T-cell (primary cell): ENCODE measurements around the gene CMC1. TPM values are rescaled to one million over a fixed set of nuclear protein-coding genes. Genes with fewer than 3 reads are reported as not detected.

Experiments used
- ATAC-seq, 4 experiments: fragments of 200-7000 bp in 3 of 4; fragments of 150-1000 bp in 1 of 4; cut with Tn5 transposase; replicated peaks in 1 of 4; 1 replicate in 3 of 4; 2 replicates in 1 of 4; pipeline ENCODE4 v1.10.0; 2021; ENCODE audit warnings: moderate library complexity in 3 of 4, mild to moderate bottlenecking in 2 of 4, moderate number of reproducible peaks in 1 of 4
- CTCF ChIA-PET, 2 donors: fragments of 300-600 bp; sonication (Branson Sonifier 250); formaldehyde crosslinking; loops; one replicate each; lab custom pipeline; 2022; ENCODE audit warnings: antibody characterized with exemption in 2 of 2; lab: Charles Lee
- POLR2A ChIA-PET, 2 donors: fragments of 300-600 bp; sonication (Branson Sonifier 250); formaldehyde crosslinking; loops; one replicate each; lab custom pipeline; 2022; ENCODE audit warnings: antibody characterized with exemption in 2 of 2; lab: Charles Lee
- DNase-seq, 35 experiments: peaks; one replicate each; pipeline versions ENCODE4 v3.0.0 to v3.0.0-alpha.2; 2013 to 2023
- H3K27ac ChIP-seq: one replicate; pipeline ENCODE4 v1.5.1; 2013; ENCODE audit warnings: low read length
- H3K27me3 ChIP-seq, 2 experiments: replicated peaks in 1 of 2; 1 replicate in 1 of 2; 2 replicates in 1 of 2; pipeline versions ENCODE4 v1.6.1 to v1.7.0; 2013; ENCODE audit warnings: low read length in 1 of 2, mixed read lengths in 1 of 2; ENCODE audit not compliant: control insufficient read depth in 2 of 2, insufficient read depth in 2 of 2; ENCODE audit errors: extremely low read depth in 1 of 2
- H3K36me3 ChIP-seq, 2 donors: 1 replicate in 1 of 2; 2 replicates in 1 of 2; pipeline versions ENCODE4 v1.6.1 to v1.7.0; 2013; ENCODE audit warnings: low read length in 1 of 2; ENCODE audit not compliant: control insufficient read depth in 2 of 2, insufficient read depth in 1 of 2; ENCODE audit errors: extremely low read depth in 1 of 2
- H3K4me1 ChIP-seq, 2 experiments: 1 replicate in 1 of 2; 2 replicates in 1 of 2; pipeline versions ENCODE4 v1.6.1 to v1.7.0; 2013; ENCODE audit warnings: low read length in 2 of 2, mixed read lengths in 1 of 2; ENCODE audit not compliant: insufficient read depth in 2 of 2, control insufficient read depth in 1 of 2; ENCODE audit errors: extremely low read depth in 1 of 2
- H3K4me3 ChIP-seq, 2 donors: 1 replicate in 1 of 2; 2 replicates in 1 of 2; pipeline versions ENCODE4 v1.5.1 to v1.7.0; 2013; ENCODE audit warnings: mild to moderate bottlenecking in 2 of 2, low read length in 1 of 2, moderate library complexity in 1 of 2; ENCODE audit not compliant: control insufficient read depth in 1 of 2; ENCODE audit errors: extremely low read depth in 1 of 2
- H3K9me3 ChIP-seq: 2 replicates; pipeline ENCODE4 v1.7.0; 2013
- H3K27ac Mint-ChIP-seq, 2 donors: one replicate each; pipeline ENCODE4 v1.8.0; 2020 to 2021; ENCODE audit warnings: mild to moderate bottlenecking in 2 of 2, mixed read lengths in 2 of 2
- H3K27me3 Mint-ChIP-seq, 2 donors: one replicate each; pipeline ENCODE4 v1.8.0; 2021 to 2022; ENCODE audit warnings: mixed read lengths in 2 of 2
- H3K36me3 Mint-ChIP-seq: one replicate; pipeline ENCODE4 v1.8.0; 2021; ENCODE audit warnings: mixed read lengths
- H3K4me1 Mint-ChIP-seq, 3 donors: one replicate each; pipeline ENCODE4 v1.8.0; 2020 to 2022; ENCODE audit warnings: mixed read lengths in 3 of 3, mild to moderate bottlenecking in 1 of 3
- H3K4me3 Mint-ChIP-seq, 3 donors: one replicate each; pipeline ENCODE4 v1.8.0; 2020 to 2022; ENCODE audit warnings: mild to moderate bottlenecking in 3 of 3, mixed read lengths in 3 of 3, moderate library complexity in 3 of 3
- H3K9me3 Mint-ChIP-seq, 3 donors: one replicate each; pipeline ENCODE4 v1.8.0; 2020 to 2022; ENCODE audit warnings: mixed read lengths in 3 of 3
- WGBS: methylation state at CpG from one replicate; pipeline ENCODE4 v1.1.5; 2013; ENCODE audit warnings: missing lambda C conversion rate; ENCODE audit not compliant: insufficient coverage; 5-methylcytosine and 5-hydroxymethylcytosine counted together
- total RNA-seq, 35 experiments: library from RNA in 6 of 35; stranded (reverse) in 6 of 35; fragments of 120-200 nt in 1 of 35; gene quantifications; one replicate each; pipeline versions ENCODE4 v1.2.1 to v1.2.4 and lab custom pipeline; 2013 to 2026

CMC1 gene
- total RNA-seq, 5 donors from 2014 or later (not counting 1 experiment from before 2014, with no cell fraction given) = 11.1 to 45.3 (median 18.8) TPM

- peak overlapping the region; percentile 39 for H3K27ac ChIP-seq
- H3K36me3 Mint-ChIP-seq = peaks cover 19% of the 10 kb centered on the region
- H3K9me3 Mint-ChIP-seq = no peaks in the 10 kb centered on the region
- peak overlapping the region in 1 of 2 donors; percentile 18 for H3K4me3 ChIP-seq
- CTCF ChIA-PET = interaction anchor here (0.5 to 2.6 kb wide), 5 partner anchors 9 to 584 kb away, joined by 3 to 14 read pairs (median 3); no protein-coding TSS in a partner anchor
- H3K27me3 ChIP-seq = no peaks in the 10 kb centered on the region
- H3K27me3 Mint-ChIP-seq = no peaks in the 10 kb centered on the region
- POLR2A ChIA-PET = no interaction called here
- H3K27ac Mint-ChIP-seq = no peak overlapping the region
- DNase-seq (no peak), ATAC-seq (peak in 1 of 4 experiments; percentile 22)
- no peaks in the 10 kb centered on the region for H3K9me3 ChIP-seq
- peaks cover 18 to 32% (median 24%) of the 10 kb centered on the region in 3 donors for H3K4me1 Mint-ChIP-seq
- H3K36me3 ChIP-seq = no peaks in the 10 kb centered on the region
- H3K4me1 ChIP-seq = peaks cover 0 to 2% of the 10 kb centered on the region in 2 experiments
- H3K4me3 Mint-ChIP-seq = peak overlapping the region in 2 of 3 donors; percentile 13 to 30
Measured at GRCh38 chr3:28295898-28296490, 54.6 kb downstream of the CMC1 start.

- peaks cover 0 to 7% of the 10 kb centered on the region in 2 donors for H3K36me3 ChIP-seq
- Mint-ChIP-seq H3K36me3 (peaks cover 18% of the 10 kb centered on the region), H3K27ac (no peak overlapping the region), H3K27me3 (no peaks in the 10 kb centered on the region), H3K4me1 (peaks cover 7 to 20% (median 18%) of the 10 kb centered on the region in 3 donors), H3K4me3 (no peak overlapping the region), H3K9me3 (no peaks in the 10 kb centered on the region)
- DNase-seq (no peak), ATAC-seq (no peak)
- H3K9me3 ChIP-seq = no peaks in the 10 kb centered on the region
- H3K4me3 ChIP-seq = no peak overlapping the region
- POLR2A ChIA-PET = interaction anchor here in 1 of 2 donors (0.6 to 1.2 kb wide), 3 partner anchors 19 to 567 kb away, joined by 3 to 5 read pairs (median 3); no protein-coding TSS in a partner anchor
- H3K27me3 ChIP-seq = no peaks in the 10 kb centered on the region
- H3K4me1 ChIP-seq = peaks cover 0 to 2% of the 10 kb centered on the region in 2 experiments
- H3K27ac ChIP-seq = no peak overlapping the region
- CTCF ChIA-PET = no interaction called here
- WGBS = no CpG with 5 or more reads among the region's 1 CpG
Measured at GRCh38 chr3:28299705-28300104, 58.3 kb downstream of the CMC1 start.

- peaks cover 0 to 7% of the 10 kb centered on the region in 2 donors for H3K36me3 ChIP-seq
- Mint-ChIP-seq H3K36me3 (peaks cover 22% of the 10 kb centered on the region), H3K4me1 (peaks cover 7 to 13% (median 11%) of the 10 kb centered on the region in 3 donors), H3K27ac (no peak overlapping the region), H3K9me3 (no peaks in the 10 kb centered on the region), H3K4me3 (no peak overlapping the region), H3K27me3 (no peaks in the 10 kb centered on the region)
- CTCF ChIA-PET = no interaction called here
- H3K27me3 ChIP-seq = no peaks in the 10 kb centered on the region
- DNase-seq = no peak
- H3K9me3 ChIP-seq = no peaks in the 10 kb centered on the region
- no peak overlapping the region for H3K4me3 ChIP-seq
- no CpG with 5 or more reads among the region's 5 CpGs for WGBS
- POLR2A ChIA-PET = interaction anchor here in 1 of 2 donors (1.2 kb wide), 1 partner anchor 19 kb away, joined by 3 read pairs; no protein-coding TSS in a partner anchor
- H3K4me1 ChIP-seq = peaks cover 0 to 2% of the 10 kb centered on the region in 2 experiments
- no peak for ATAC-seq
- H3K27ac ChIP-seq = no peak overlapping the region
Measured at GRCh38 chr3:28300345-28300962, 59.0 kb downstream of the CMC1 start.

GRCh38 chr3:28301688-28302087 is 60.3 kb downstream of the CMC1 start:
- DNase-seq (no peak), ATAC-seq (no peak)
- Mint-ChIP-seq H3K4me3 (no peak overlapping the region), H3K4me1 (peaks cover 7 to 9% (median 8%) of the 10 kb centered on the region in 3 donors), H3K27me3 (no peaks in the 10 kb centered on the region), H3K27ac (no peak overlapping the region), H3K9me3 (no peaks in the 10 kb centered on the region), H3K36me3 (peaks cover 23% of the 10 kb centered on the region)
- ChIA-PET CTCF (no interaction called here), POLR2A (no interaction called here)
- Histone ChIP-seq H3K27me3 (no peaks in the 10 kb centered on the region), H3K36me3 (peaks cover 0 to 7% of the 10 kb centered on the region in 2 donors), H3K9me3 (no peaks in the 10 kb centered on the region), H3K4me1 (no peaks in the 10 kb centered on the region), H3K4me3 (no peak overlapping the region), H3K27ac (no peak overlapping the region)
- no CpG with 5 or more reads among the region's 4 CpGs for WGBS

- no peaks in the 10 kb centered on the region for H3K36me3 ChIP-seq
- no peaks in the 10 kb centered on the region for H3K4me1 ChIP-seq
- DNase-seq (no peak), ATAC-seq (no peak)
- no peaks in the 10 kb centered on the region for H3K9me3 ChIP-seq
- no CpG with 5 or more reads among the region's 3 CpGs for WGBS
- Mint-ChIP-seq H3K36me3 (peaks cover 9% of the 10 kb centered on the region), H3K9me3 (no peaks in the 10 kb centered on the region), H3K4me3 (no peak overlapping the region), H3K4me1 (peaks cover 9 to 20% (median 12%) of the 10 kb centered on the region in 3 donors), H3K27ac (no peak overlapping the region), H3K27me3 (no peaks in the 10 kb centered on the region)
- no peak overlapping the region for H3K4me3 ChIP-seq
- H3K27ac ChIP-seq = no peak overlapping the region
- H3K27me3 ChIP-seq = no peaks in the 10 kb centered on the region
- ChIA-PET POLR2A (interaction anchor here in 1 of 2 donors (1.0 kb wide), 1 partner anchor 290 kb away, joined by 3 read pairs; no protein-coding TSS in a partner anchor), CTCF (interaction anchor here (0.9 to 1.4 kb wide), 4 partner anchors 9 to 596 kb away, joined by 3 to 5 read pairs (median 4); no protein-coding TSS in a partner anchor)
Measured at GRCh38 chr3:28308196-28308595, 66.8 kb downstream of the CMC1 start.

- no peak overlapping the region for H3K27ac Mint-ChIP-seq
- no peaks in the 10 kb centered on the region for H3K9me3 ChIP-seq
- no peaks in the 10 kb centered on the region for H3K9me3 Mint-ChIP-seq
- peaks cover 0 to 16% (median 5%) of the 10 kb centered on the region in 3 donors for H3K4me1 Mint-ChIP-seq
- no peaks in the 10 kb centered on the region for H3K27me3 Mint-ChIP-seq
- no peaks in the 10 kb centered on the region for H3K4me1 ChIP-seq
- ATAC-seq (no peak), DNase-seq (no peak)
- H3K27me3 ChIP-seq = no peaks in the 10 kb centered on the region
- no peak overlapping the region for H3K4me3 ChIP-seq
- peaks cover 12% of the 10 kb centered on the region for H3K36me3 Mint-ChIP-seq
- WGBS = 50% methylated on average over 1 of the region's 1 CpG
- POLR2A ChIA-PET = interaction anchor here in 1 of 2 donors (0.7 kb wide), 1 partner anchor 10 kb away, joined by 3 read pairs; no protein-coding TSS in a partner anchor
- H3K4me3 Mint-ChIP-seq = no peak overlapping the region
- CTCF ChIA-PET = interaction anchor here in 1 of 2 donors (0.6 kb wide), 1 partner anchor 10 kb away, joined by 6 read pairs; no protein-coding TSS in a partner anchor
- no peak overlapping the region for H3K27ac ChIP-seq
- peaks cover 4 to 25% of the 10 kb centered on the region in 2 donors for H3K36me3 ChIP-seq
Measured at GRCh38 chr3:28315711-28316110, 74.3 kb downstream of the CMC1 start.
